Cardiac septum (tissue), 1 donor: ENCODE results near the gene FKBP5. TPM values are rescaled to one million over a fixed set of nuclear protein-coding genes. Genes with fewer than 3 reads are reported as not detected.

Source experiments
- DNase-seq: peaks from one replicate; pipeline ENCODE4 v3.0.0-alpha.2; 2020; ENCODE audit warnings: low spot score
- intact Hi-C: fragments of 100-400 bp; cut with DNase I; formaldehyde crosslinking; loops from one replicate; pipeline ENCODE4 v1.14.0; 2022
- microRNA-seq: library from miRNA; unstranded; fragments of <30 nt; microRNA quantifications from one replicate; pipeline ENCODE4 v1.2.0, GENCODE V29; 2020
- total RNA-seq: library from RNA; stranded (reverse); fragmentation: NEBNext Ultra II Directional; extraction: Animal tissue kit (Norgen Biotek cat#: 25700); gene quantifications from one replicate; pipeline ENCODE4 v1.2.1, GENCODE V29; 2021
- donor health status: DM: no; HTN: no; CAD: no.

Gene FKBP5
- total RNA-seq, 1 donor from 2014 or later = 29.7 TPM

DNA sequence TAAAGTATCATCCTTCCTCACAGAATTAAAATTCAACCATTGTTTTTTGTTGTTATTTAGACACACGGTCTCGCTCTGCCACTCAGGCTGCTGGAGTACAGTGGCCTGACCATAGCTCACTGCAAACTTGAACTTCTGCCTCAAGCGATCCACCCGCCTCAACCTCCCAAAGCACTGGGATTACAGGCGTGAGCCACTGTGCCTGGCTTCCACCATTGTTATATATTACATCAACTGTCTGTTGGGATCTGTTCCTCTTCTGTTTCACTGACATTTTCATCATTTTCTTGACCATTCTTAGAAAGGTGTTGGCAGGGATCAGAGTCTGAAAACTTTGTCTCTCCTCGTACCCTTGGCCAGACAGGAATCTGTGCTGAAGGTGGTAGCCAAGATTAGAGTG is 154.7 kb downstream of the FKBP5 start:
- intact Hi-C loops = no loop called here
- DNase-seq = no peak

DNA sequence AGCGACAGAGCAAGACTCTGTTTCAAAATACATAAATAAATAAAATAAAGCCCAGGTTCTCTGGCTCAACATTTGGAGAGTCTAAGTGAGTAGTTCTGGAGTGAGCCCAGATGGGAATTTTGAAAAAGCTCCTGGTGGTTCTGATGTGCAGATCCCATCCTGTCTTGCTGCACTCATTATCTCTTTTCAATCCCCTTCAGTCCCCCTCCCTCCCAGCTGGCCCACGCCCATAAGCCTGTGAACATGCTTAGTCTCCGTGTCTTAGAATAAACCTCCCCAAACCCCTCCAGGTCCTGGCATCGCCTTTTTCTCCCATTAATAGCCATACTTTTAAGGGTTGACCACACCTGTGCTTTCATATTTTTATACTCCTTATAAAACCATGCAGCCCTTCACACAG is 156.6 kb downstream of the FKBP5 start:
- no peak for DNase-seq
- intact Hi-C loops = no loop called here

DNA sequence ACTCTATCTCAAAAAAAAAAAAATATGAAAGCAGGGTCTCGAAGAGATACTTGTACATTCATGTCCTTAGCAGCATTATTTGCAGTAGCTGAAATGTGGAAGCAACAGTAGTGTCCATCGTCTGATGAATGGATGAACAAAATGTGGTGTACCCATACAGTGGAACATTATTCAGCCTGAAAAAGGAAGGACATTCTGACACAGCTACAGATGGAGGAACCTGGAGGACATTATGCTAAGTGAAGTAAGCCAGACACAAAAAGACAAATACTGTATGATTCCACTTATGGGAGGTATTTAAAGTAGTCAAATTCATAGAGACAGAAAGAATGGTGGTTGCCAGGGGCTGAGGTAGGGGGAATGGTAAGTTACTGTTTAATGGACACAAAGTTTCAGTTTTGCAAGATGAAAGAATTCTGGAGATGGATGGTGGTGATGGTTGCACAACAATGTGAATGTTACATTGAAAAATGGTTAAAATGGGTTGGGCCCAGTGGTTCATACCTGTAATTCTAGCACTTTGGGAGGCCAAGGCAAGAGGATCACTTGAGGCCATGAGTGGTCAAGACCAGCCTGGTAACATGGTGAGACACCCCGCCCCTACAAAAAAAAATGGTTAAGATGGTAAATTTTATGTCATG is 164.2 kb downstream of the FKBP5 start:
- DNase-seq = no peak
- intact Hi-C loops = loop anchor here (5.0 kb wide), 1 partner anchor 58 kb away; no protein-coding TSS in a partner anchor

Small RNAs within 50 kb of the gene (microRNA-seq; reads per million reads assigned to microRNA genes)
- gene MIR5690 = not detected

Other genes starting within 250 kb of the FKBP5 start
- 2.9 TPM for gene FANCE, start 236.6 kb downstream of the FKBP5 start, total RNA-seq
- 432 TPM for gene RPL10A, start 220.5 kb downstream of the FKBP5 start, total RNA-seq
- gene TEAD3, start 191.8 kb downstream of the FKBP5 start, total RNA-seq = 63.3 TPM
- not detected for gene TULP1, start 176.0 kb downstream of the FKBP5 start, total RNA-seq
- gene ARMC12, start 48.1 kb upstream of the FKBP5 start, total RNA-seq = 0.22 TPM
- not detected for gene CLPSL2, start 87.7 kb upstream of the FKBP5 start, total RNA-seq
- gene CLPSL1, start 92.1 kb upstream of the FKBP5 start, total RNA-seq = not detected
- not detected for gene CLPS, start 108.4 kb upstream of the FKBP5 start, total RNA-seq
- not detected for gene LHFPL5, start 116.4 kb upstream of the FKBP5 start, total RNA-seq
- 20.4 TPM for gene SRPK1, start 232.2 kb upstream of the FKBP5 start, total RNA-seq